ENCODE data around the gene EBPL.
"Not testable (repeated sequence)": the region's sequence is repeated elsewhere in the genome, so short reads cannot be mapped to it uniquely, and the experiment has no call there.

Gene EBPL

DNA sequence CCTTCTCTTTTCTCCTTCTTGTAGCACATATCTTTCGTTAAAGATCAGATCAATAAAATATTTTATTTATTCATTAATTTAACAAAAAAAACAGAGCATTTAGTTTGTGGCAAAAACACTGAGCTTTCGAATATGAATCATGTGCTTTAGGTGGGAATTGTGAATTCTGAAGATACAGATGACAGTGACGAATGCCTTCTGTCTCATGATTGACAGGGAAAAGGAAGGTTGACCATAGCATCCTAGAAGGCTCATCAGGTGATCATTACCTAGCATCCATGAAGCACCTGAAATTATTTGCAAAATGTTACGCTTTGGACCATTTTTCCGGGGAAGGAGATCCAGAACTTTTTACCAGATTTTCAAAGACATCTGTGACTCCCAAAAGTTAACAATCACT, 59.1 kb downstream of the EBPL start:
- no peak for DNase-seq

DNA sequence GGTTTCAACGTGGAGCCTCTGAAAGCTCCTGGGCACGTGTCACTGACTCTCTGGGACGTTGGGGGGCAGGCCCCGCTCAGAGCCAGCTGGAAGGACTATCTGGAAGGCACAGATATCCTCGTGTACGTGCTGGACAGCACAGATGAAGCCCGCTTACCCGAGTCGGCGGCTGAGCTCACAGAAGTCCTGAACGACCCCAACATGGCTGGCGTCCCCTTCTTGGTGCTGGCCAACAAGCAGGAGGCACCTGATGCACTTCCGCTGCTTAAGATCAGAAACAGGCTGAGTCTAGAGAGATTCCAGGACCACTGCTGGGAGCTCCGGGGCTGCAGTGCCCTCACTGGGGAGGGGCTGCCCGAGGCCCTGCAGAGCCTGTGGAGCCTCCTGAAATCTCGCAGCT, 60.7 kb downstream of the EBPL start:
- DNase-seq = no peak

DNA sequence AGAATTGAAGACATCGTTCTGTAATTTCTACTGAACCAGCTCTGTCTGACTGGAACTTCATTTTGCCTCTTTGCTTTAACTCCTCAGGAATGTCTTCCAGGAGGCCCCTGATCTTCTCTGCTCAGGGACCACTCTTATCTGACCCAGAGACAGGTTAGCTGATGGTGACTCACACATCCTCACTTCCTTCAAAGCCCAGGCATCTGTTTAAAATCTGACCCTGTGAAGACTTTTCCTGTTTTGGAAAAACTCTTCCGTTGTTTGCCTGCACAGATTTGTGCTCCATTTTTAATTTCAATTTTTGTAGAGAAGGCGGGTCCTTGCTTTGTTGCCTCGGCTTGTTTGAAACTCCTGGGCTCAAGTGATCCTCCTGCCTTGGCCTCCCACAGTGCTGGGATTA, 61.3 kb downstream of the EBPL start:
- peak; percentile 3 for DNase-seq

DNA sequence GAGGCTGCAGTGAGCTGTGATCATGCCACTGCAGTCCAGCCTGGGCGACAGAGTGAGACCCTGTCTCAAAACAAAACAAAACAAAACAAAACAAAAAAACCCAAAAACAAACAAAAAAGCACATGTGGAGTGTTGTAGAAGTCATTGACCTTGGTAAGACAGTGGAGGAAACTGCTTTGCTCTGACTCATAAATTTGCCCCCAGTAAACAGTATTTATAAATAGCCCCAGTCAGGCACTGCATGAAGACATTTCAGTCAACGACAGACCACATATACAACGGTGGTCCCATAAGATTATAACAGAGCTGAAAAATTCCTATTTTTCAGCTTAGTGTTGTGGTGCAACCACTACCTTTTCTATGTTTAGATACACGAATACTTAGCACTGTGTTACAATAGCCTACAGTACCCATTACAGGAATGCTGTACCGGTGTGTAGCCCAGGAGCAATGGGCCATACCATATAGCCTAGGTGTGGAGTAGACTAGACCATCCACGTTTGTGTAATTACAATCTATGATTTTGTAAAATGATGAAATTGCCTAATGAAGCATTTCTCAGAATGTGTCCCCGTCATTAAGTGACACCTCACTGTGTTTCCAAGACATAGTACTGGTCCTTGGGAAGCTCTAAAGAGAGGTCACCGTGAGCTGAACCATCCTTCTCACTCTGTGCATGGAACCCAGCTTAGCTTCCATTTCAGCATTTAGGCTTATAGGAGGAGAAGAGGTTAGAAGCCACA, 61.9 kb downstream of the EBPL start:
- no peak for DNase-seq

- no peak for DNase-seq
Measured at GRCh38 chr13:49627831-49628652, 63.2 kb downstream of the EBPL start, which contains the start of gene ARL11. TSS of gene ARL11 (plus strand) at chr13:49628507. CDS start at chr13:49630448, 1,941 bp downstream.

GRCh38 chr13:49625392-49626079, 65.8 kb downstream of the EBPL start:
- no peak for DNase-seq

GRCh38 chr13:49624229-49624628, 67.1 kb downstream of the EBPL start:
- DNase-seq = no peak

GRCh38 chr13:49622174-49622946, 68.9 kb downstream of the EBPL start:
- no peak for DNase-seq

DNA sequence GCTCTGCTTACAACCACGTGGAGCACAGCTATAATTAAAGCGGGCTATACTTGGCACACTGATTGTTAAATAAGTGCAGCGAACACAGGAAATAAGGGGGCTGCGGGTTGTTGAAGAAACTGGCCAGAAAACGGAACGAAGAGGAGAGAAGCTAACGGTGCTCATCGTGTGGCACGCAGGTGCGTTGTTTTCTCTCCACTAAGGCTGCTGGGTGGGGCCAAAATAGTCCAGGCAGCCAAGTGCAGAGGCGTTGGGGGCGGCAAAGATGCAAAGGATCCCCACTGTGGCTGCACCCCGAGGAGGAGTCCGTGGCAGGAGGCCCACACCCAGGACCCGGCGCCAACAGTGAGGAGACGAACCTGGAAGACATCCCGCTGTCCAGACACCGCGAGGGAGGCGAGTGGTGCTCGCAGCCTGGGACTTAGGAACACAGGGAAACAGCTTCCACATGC, 71.1 kb downstream of the EBPL start:
- DNase-seq = no peak

DNA sequence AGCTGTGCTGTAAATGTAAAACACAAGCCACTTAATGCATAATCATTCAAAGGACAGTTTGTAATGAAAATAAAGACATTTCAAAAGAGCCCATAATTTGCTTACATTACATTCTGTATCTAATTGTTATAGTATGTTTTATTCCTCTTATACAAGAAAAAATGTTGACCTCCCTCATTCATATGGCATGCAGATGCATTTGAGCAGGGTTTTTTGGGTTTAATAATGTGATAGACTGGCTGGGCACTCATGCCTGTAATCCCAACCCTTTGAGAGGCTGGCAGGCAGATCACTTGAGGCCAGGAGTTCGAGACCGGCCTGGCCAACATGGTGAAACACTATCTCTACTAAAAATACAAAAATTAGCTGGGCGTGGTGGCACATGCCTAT, 74.6 kb downstream of the EBPL start:
- DNase-seq = no peak

DNA sequence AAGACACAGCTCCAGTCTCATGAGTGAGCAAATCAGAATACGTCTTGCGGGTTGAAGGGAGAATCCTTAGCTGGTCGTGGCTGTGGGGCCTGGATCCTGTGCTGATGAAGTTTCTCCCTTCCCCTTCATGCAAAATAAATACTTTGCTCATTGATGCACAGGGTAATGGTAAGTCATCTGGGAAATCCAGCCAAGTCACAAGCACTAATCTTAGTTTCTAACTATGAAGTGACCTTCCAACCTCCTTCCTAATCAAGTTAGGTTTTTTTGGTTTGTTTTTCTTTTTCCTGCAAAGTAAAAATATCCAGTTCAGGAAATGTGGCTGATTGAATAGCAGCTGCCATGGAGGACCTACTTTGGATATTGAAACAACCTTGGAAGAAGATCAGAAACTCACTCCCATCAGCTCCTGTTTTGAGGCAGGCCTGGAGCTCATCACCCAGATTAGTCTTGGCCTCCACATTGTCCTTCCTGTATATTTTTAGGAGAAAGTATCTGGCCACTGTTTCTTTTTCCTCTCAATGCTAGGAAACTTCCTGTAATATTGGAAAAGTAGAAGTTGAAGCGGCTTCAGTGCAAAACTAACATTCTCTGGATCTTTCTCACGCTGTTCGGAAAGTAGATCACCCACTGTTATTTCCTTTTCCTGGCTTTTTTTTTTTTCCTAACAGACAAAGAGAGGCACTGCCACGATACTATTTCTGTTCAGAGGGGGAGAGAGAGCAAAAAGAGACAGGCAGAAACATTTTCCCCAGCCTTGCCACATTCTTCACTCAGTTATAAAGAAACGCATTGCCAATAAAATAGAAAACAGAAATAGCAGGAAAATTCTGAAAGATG, 75.2 kb downstream of the EBPL start:
- DNase-seq = no peak

GRCh38 chr13:49612042-49612441, 79.2 kb downstream of the EBPL start:
- DNase-seq = not testable (repeated sequence)

Data from NCI-H226 (cell line).